ENCODE data around the gene SEMA3G.
A peak's percentile ranks its signal among the peaks of the same experiment; 100 is the strongest.

The SEMA3G gene

DNA sequence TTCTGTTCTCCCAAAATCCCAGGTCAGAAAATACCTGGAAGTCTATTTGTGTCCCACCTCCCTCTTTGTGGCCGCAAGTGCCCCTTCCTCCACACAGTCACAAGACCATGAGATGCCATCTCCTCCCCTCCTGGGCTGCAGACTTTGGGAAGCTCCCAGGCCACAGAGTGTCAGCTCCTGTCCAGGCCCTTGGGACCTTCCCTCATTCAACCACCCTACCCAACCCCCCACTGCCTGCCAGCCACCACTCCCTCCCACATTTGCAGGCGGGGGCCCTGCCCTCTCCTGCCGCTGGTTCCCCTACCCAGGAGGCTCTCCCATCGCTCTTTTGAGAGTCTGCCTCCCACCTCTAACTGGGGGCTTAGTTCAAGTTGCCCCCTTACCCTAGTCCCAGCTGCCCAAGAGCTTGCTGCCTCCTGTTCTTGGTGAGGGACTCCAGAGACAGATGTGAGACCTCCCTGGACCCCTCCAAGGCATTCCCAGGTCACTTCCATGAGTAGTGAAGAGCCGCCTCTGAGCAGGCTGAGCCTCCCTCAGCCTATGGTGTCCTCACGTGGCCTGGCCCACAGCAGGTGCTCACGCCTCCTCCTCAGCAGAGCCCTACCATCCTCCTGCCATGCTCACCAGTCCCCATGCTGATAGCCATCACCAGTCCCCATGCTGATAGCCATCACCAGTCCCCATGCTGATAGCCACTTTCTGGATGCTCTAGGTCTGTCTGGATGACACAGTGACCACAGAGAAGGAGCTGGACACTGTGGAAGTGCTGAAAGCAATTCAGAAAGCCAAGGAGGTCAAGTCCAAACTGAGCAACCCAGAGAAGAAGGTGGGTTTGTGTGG, 34.4 kb upstream of the SEMA3G start:
- no peak for DNase-seq (ENCODE audit: low spot score)

DNA sequence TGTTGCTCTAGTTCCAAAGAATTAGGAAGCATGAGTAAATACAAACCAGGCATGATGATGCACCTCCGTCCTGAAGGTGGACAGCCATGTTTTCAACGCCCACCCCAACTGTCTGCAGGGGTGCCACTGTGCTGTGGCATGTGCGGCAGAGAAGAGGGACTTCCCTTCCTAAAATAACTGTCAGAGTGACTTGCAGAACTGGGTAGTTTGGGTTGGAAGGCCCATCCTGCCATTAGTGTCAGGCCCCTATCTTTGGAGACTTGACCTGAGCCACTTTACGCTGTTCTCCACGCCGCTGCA, 32.8 kb upstream of the SEMA3G start:
- DNase-seq (ENCODE audit: low spot score) = no peak

- DNase-seq (ENCODE audit: low spot score) = no peak
These were observed 32.3 kb upstream of the SEMA3G start for GRCh38 chr3:52477076-52477795.

DNA sequence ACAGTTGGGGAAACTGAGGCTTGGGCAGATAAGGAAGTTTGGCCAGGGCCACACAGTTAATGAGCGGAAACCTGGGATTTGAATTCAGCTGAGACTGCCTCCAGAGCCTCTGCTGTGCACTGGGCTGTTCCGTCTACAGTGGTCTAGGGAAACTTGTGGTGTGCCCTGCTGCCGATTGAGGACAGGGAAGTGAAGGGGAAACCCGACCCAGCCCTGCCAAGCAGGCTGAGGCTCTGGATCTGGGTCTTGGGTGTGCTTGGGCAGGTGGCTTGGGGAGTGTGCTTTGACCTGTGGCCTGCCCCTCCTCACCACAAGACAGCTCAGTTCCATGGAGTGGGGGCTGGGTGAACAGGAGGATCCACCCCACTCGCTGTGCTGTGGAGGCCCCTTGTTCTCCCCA, 28.1 kb upstream of the SEMA3G start:
- DNase-seq (ENCODE audit: low spot score) = no peak

- DNase-seq (ENCODE audit: low spot score) = no peak
These were observed 27.5 kb upstream of the SEMA3G start for GRCh38 chr3:52472239-52473000.

GRCh38 chr3:52471371-52472238, 26.7 kb upstream of the SEMA3G start:
- peak; percentile 32 for DNase-seq (ENCODE audit: low spot score)

- DNase-seq (ENCODE audit: low spot score) = no peak
These were observed 26.0 kb upstream of the SEMA3G start for GRCh38 chr3:52470920-52471319.

GRCh38 chr3:52469001-52469400, 24.1 kb upstream of the SEMA3G start:
- no peak for DNase-seq (ENCODE audit: low spot score)

DNA sequence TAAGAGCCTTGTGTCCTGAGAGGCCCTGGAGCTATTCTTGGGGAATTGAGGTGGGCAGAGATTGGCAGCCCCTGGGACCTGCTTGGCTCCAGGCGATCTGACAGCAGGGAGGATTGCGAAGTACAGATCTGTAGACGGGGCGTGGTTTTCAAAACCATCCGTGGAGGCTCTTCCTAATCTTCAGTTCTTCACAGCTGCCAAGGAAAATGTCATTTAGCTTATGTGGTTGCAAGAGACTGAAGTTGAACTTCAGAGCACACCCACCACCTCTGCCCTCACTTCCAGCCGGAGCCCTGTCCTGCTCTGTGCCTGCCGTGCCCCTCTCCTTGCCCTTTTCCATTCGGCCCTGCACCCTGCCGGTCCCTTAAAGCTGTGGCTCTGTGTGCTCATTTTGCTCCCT, 23.4 kb upstream of the SEMA3G start:
- DNase-seq (ENCODE audit: low spot score) = no peak

DNA sequence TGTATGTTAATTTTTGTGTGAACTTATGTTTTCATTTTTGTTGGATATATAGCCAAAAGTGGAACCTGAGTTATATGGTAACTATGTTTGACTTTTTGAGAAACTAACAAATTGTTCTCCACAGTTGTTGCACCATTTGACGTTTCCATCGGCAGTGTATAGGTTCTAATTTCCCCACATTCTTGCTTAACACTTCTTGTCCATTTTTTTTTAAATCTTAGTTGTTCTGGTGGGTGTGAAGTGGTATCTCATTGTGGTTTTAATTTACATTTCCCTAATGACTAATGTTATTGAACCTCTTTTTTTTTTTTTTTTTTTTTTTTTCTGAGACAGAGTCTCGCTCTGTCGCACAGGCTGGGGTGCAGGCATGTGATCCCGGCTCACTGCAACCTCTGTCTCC, 18.5 kb upstream of the SEMA3G start:
- DNase-seq (ENCODE audit: low spot score) = no peak

GRCh38 chr3:52461874-52462273, 17.0 kb upstream of the SEMA3G start:
- no peak for DNase-seq (ENCODE audit: low spot score)

- no peak for DNase-seq (ENCODE audit: low spot score)
These were observed 14.1 kb upstream of the SEMA3G start for GRCh38 chr3:52458770-52459545.

DNA sequence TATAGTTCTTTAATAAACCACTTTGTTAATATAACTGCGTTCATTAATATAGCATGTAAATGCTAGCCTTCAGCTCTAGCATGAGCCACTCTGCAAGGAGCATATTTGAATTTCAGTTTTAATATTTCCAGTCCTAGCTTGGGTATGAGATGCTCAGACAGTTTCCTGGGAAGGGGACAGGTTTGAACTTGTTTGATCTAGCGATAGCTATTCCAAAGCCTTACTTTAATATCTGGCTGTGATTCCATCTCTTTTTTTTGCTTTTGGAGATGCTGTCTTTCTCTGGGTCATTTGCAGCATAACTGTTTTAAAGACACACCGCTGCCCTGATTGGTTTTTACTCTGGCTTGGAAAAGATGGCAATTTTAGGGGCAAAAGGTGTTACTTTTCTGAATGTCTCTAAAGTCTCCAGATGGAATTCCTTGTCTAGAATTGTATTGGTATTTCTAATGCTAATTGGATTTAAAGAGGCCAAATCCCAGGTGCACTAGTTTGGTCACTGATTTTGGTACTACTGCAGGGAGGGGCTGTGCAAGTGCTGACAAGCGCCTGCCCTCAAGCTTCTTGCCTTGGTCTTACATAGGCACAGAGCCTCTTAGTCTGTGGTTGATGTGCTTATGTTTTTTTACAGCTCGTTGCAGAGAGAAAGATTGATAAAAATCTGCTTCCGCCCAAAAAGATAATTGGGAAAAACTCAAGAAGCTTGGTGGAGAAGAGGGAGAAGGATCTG, 13.3 kb upstream of the SEMA3G start:
- DNase-seq (ENCODE audit: low spot score) = no peak

GRCh38 chr3:52456800-52457183, 11.9 kb upstream of the SEMA3G start:
- DNase-seq (ENCODE audit: low spot score) = no peak

DNA sequence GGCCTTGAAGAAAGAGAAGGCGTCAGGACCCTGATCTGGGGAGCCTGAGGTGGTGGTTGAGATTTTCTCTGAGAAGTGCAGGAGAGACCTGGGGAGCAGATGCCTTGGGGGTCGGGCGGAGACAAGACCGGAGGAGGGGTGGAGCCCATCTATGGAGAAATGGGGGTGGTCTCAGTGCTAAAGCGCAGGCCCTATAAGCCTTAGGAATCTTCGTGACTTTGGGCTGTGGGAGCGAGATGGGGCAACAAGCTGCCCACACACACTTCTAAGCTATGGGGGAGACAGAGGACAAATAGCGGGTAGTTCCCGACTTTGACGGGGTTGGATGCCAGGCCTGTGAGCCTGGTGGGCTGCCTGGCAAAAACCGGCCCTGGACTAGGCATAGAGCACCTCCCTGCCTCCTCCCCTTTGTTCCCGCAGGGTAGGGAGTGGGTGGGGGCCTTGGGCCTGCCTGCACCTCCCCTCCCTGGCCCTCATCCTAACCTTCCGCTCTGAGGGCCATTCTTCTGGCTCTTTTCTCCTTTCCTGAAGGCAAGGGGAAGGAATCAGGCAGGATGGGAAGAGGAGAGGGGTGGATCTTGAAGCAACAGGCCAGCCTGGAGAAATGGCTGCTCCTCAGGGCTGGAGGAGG, 11.4 kb upstream of the SEMA3G start:
- DNase-seq (ENCODE audit: low spot score) = peak; percentile 62

DNA sequence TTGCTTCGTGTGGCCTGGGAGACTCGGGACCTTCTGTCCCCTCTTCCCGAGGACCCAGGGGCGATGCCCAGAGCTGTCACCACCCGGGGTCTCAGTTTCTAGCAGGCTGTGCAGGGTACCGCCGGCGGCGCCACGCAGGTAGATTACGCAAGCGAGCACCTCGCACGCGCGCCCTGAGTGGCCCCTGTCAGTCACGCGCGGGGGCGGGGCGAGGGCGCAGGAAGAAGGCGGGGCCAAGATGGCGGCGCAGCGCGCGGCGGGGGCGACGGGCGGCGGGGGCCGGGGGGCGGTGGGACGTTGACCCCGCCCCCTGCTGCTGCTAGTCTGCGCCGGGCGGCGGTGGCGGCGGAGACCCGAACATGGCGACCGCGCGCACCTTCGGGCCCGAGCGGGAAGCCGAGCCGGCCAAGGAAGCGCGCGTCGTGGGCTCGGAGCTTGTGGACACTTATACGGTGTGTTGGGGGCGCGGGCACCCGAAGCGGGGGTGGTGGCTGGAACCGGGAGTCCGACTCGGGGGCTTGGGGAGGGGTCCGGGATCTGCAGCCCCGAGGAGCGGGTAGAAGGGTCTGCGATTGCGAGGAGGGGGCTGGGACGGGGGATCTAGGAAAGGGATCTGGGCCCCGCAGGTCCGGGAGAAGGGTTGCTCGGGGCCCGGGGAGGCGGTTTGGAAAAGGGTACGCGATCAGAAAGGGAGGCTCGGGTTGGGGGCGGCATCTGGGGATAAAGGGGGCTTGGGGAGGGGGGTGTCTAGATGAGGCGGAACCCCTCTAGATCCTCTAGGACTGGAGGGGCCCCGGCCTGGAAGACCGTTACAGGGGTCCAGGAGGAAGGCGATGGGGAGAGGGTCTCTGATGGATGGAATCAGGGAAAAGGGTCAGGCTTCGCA, 10.6 kb upstream of the SEMA3G start, which contains the start of gene NISCH:
Gene NISCH, plus strand, starts transcription at position 322 of the 886 bp plus-strand sequence. Its CDS starts 38 bp downstream, at position 360.
- peak; percentile 96 for DNase-seq (ENCODE audit: low spot score)

GRCh38 chr3:52454938-52455282, 10.0 kb upstream of the SEMA3G start:
- peak; percentile 8 for DNase-seq (ENCODE audit: low spot score)

- no peak for DNase-seq (ENCODE audit: low spot score)
These were observed 9.5 kb upstream of the SEMA3G start for GRCh38 chr3:52454250-52454937.
